HepG2 (cell line): ENCODE measurements around the gene RCC1. TPM values are rescaled to one million over a fixed set of nuclear protein-coding genes. Genes with fewer than 3 reads are reported as not detected.

Source experiments
- ARNT2 ChIP-seq: sonication (generic); formaldehyde crosslinking; IDR thresholded peaks from 2 replicates; pipeline ENCODE4 v1.8.0; 2022; ENCODE audit warnings: mild to moderate bottlenecking, low read depth, missing genetic modification reagents, moderate library complexity
- BRD4 ChIP-seq: sonication (generic); formaldehyde crosslinking; IDR thresholded peaks from 2 replicates; pipeline ENCODE4 v1.4.0; 2020; ENCODE audit warnings: missing genetic modification reagents
- CCDC6 ChIP-seq: sonication (generic); formaldehyde crosslinking; IDR thresholded peaks from 2 replicates; pipeline ENCODE4 v1.8.1; 2022; ENCODE audit warnings: mild to moderate bottlenecking, missing genetic modification reagents, moderate library complexity
- HNRNPL ChIP-seq: fragments of 200-400 bp; formaldehyde crosslinking; IDR thresholded peaks from 2 replicates; pipeline ENCODE4 v1.6.1; 2017; ENCODE audit warnings: mild to moderate bottlenecking, low read depth, low read length
- HNRNPLL ChIP-seq: fragments of 200-400 bp; formaldehyde crosslinking; IDR thresholded peaks from 2 replicates; pipeline ENCODE4 v1.6.1; 2017; ENCODE audit warnings: mild to moderate bottlenecking, low read depth, low read length; ENCODE audit not compliant: poor library complexity, severe bottlenecking
- ISX ChIP-seq: sonication (generic); formaldehyde crosslinking; conservative IDR thresholded peaks from 2 replicates; pipeline ENCODE4 v1.5.0; 2020; ENCODE audit warnings: missing genetic modification reagents
- KDM2A ChIP-seq: sonication (generic); formaldehyde crosslinking; IDR thresholded peaks from 2 replicates; pipeline ENCODE4 v1.4.0; 2020; ENCODE audit warnings: low read depth, missing genetic modification reagents, borderline replicate concordance
- KLF11 ChIP-seq: IDR thresholded peaks from 2 replicates; pipeline ENCODE4 v1.6.1; 2016; ENCODE audit warnings: missing compliant biosample characterization
- MAFF ChIP-seq: IDR thresholded peaks from 2 replicates; pipeline ENCODE4 v1.6.1; 2011; ENCODE audit warnings: low read depth, low read length, improper control_type of control experiment
- MED1 ChIP-seq: sonication (generic); formaldehyde crosslinking; IDR thresholded peaks from 2 replicates; pipeline ENCODE4 v1.4.0; 2020; ENCODE audit warnings: missing genetic modification reagents
- MLLT10 ChIP-seq: sonication (generic); formaldehyde crosslinking; IDR thresholded peaks from 2 replicates; pipeline ENCODE4 v1.4.0; 2020; ENCODE audit warnings: missing genetic modification reagents
- NR1H2 ChIP-seq: sonication (generic); formaldehyde crosslinking; IDR thresholded peaks from 2 replicates; pipeline ENCODE4 v1.8.1; 2022; ENCODE audit warnings: low read depth, missing genetic modification reagents, borderline replicate concordance
- PITX1 ChIP-seq: sonication (generic); formaldehyde crosslinking; IDR thresholded peaks from 2 replicates; pipeline ENCODE4 v1.5.1; 2020; ENCODE audit warnings: mild to moderate bottlenecking, missing genetic modification reagents
- SAFB2 ChIP-seq: sonication (generic); formaldehyde crosslinking; IDR thresholded peaks from 2 replicates; pipeline ENCODE4 v1.5.1; 2020; ENCODE audit warnings: missing genetic modification reagents, low read depth, mild to moderate bottlenecking, borderline replicate concordance
- STAT5B ChIP-seq: sonication (generic); formaldehyde crosslinking; IDR thresholded peaks from 2 replicates; pipeline ENCODE4 v1.4.0; 2020; ENCODE audit warnings: missing genetic modification reagents
- ZNF337 ChIP-seq: sonication (generic); formaldehyde crosslinking; IDR thresholded peaks from 2 replicates; pipeline ENCODE4 v1.5.1; 2020; ENCODE audit warnings: missing genetic modification reagents, low read depth, mild to moderate bottlenecking, borderline replicate concordance
- polyA plus RNA-seq, 8 experiments: library from polyadenylated mRNA; depleted of rRNA in 3 of 8; stranded (reverse) in 7 of 8; unstranded in 1 of 8; fragments of >200 nt; fragmentation: Illumina TruSeq in 4 of 8; extraction: Trizol in 4 of 8; gene quantifications; 2 replicates each; pipeline versions ENCODE4 v1.2.1 to v1.2.3, GENCODE V29; 2011 to 2016; ENCODE audit warnings: low read depth in 4 of 8, missing spikeins in 1 of 8, mixed read lengths in 1 of 8; ENCODE audit not compliant: insufficient read depth in 1 of 8
- total RNA-seq, 5 experiments: library from RNA; depleted of rRNA; stranded (reverse); fragments of >200 nt; fragmentation: Illumina TruSeq; extraction: Trizol; gene quantifications; 2 replicates each; pipeline ENCODE4 v1.2.3, GENCODE V29; 2016; ENCODE audit warnings: low read depth in 1 of 5
- TF ChIP-seq, protein P1 (sequence below): sonication (generic); formaldehyde crosslinking; IDR thresholded peaks from 2 replicates; pipeline ENCODE4 v1.9.0; 2021; ENCODE audit warnings: missing genetic modification reagents, borderline replicate concordance
- TF ChIP-seq, protein P2 (sequence below): sonication (generic); formaldehyde crosslinking; IDR thresholded peaks from 2 replicates; pipeline ENCODE4 v1.5.1; 2020; ENCODE audit warnings: missing genetic modification reagents, mild to moderate bottlenecking, borderline replicate concordance
- TF ChIP-seq, protein P3 (sequence below): sonication (generic); formaldehyde crosslinking; IDR thresholded peaks from 2 replicates; pipeline ENCODE4 v1.4.0; 2020; ENCODE audit warnings: missing genetic modification reagents
- TF ChIP-seq, protein P4 (sequence below): sonication (generic); formaldehyde crosslinking; IDR thresholded peaks from 2 replicates; pipeline ENCODE4 v1.4.0; 2020; ENCODE audit warnings: missing genetic modification reagents, borderline replicate concordance

The RCC1 gene
- total and polyA plus RNA-seq, 2 of the 13 experiments (the other 11 are each of a cell fraction or from before 2014, with no cell fraction given): 47.2 to 80.8 TPM

DNA sequence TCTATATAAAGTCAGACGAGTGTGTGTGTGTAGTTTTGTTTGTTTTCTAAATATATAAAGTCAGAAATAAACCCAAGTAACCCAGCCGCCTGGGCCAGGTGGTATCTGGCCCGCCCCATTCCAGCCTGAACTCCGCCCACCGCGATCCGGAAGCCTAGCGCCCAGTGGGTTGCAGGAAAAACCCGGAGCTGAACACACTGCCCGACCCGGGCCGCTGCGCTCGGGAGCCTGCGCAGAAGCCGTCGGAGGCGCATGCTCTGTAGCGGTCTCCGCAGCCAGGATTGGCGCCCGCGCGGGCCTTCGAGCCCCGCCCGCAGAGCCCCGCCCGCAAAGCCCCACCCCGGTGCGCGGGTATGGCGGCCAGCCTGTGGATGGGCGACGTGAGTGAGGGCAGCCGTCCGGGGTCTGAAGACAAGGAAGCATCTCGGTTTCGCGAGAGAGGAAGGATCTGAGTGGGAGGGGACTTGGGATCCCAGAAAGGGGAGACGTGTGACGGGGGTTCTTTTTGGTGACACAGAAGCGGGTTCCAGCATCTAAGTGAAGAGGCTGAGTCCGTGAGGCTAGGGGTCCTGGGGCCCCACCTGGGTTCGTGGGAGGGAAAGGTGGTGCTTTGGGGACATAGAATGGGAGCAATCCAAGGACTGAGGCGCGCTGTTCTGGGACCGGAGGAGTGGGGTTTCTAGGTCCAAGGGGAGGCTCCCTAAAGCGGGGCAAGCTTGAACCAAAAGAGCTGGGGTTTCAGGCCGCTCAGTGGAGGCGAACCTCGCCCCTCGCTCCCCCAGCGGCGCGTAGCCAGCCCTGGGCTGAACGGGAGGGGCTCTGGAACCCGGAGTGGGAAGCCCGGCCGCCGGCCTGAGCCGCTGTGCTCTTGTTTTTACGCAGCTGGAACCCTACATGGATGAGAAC, 47.2 kb downstream of the RCC1 start, which contains the start of gene TRNAU1AP (continued):
- TF ChIP-seq ZNF337 (CRISPR knock-in tag): peak; percentile 93
- TF ChIP-seq MLLT10: no peak
- peak; percentile 75 for TF ChIP-seq ARNT2 (CRISPR knock-in tag)
- TF ChIP-seq HNRNPL: no peak
- TF ChIP-seq, protein P1, sequence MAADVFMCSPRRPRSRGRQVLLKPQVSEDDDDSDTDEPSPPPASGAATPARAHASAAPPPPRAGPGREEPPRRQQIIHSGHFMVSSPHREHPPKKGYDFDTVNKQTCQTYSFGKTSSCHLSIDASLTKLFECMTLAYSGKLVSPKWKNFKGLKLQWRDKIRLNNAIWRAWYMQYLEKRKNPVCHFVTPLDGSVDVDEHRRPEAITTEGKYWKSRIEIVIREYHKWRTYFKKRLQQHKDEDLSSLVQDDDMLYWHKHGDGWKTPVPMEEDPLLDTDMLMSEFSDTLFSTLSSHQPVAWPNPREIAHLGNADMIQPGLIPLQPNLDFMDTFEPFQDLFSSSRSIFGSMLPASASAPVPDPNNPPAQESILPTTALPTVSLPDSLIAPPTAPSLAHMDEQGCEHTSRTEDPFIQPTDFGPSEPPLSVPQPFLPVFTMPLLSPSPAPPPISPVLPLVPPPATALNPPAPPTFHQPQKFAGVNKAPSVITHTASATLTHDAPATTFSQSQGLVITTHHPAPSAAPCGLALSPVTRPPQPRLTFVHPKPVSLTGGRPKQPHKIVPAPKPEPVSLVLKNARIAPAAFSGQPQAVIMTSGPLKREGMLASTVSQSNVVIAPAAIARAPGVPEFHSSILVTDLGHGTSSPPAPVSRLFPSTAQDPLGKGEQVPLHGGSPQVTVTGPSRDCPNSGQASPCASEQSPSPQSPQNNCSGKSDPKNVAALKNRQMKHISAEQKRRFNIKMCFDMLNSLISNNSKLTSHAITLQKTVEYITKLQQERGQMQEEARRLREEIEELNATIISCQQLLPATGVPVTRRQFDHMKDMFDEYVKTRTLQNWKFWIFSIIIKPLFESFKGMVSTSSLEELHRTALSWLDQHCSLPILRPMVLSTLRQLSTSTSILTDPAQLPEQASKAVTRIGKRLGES (CRISPR knock-in tag): no peak
- TF ChIP-seq, protein P2, sequence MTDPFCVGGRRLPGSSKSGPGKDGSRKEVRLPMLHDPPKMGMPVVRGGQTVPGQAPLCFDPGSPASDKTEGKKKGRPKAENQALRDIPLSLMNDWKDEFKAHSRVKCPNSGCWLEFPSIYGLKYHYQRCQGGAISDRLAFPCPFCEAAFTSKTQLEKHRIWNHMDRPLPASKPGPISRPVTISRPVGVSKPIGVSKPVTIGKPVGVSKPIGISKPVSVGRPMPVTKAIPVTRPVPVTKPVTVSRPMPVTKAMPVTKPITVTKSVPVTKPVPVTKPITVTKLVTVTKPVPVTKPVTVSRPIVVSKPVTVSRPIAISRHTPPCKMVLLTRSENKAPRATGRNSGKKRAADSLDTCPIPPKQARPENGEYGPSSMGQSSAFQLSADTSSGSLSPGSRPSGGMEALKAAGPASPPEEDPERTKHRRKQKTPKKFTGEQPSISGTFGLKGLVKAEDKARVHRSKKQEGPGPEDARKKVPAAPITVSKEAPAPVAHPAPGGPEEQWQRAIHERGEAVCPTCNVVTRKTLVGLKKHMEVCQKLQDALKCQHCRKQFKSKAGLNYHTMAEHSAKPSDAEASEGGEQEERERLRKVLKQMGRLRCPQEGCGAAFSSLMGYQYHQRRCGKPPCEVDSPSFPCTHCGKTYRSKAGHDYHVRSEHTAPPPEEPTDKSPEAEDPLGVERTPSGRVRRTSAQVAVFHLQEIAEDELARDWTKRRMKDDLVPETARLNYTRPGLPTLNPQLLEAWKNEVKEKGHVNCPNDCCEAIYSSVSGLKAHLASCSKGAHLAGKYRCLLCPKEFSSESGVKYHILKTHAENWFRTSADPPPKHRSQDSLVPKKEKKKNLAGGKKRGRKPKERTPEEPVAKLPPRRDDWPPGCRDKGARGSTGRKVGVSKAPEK: no peak
- TF ChIP-seq MAFF: no peak
- no peak for TF ChIP-seq PITX1
- TF ChIP-seq MED1 (CRISPR knock-in tag): peak; percentile 87
- TF ChIP-seq CCDC6 (CRISPR knock-in tag): peak; percentile 80
- no peak for TF ChIP-seq BRD4
- TF ChIP-seq SAFB2: no peak
- TF ChIP-seq NR1H2 (CRISPR knock-in tag): no peak
- peak; percentile 67 for TF ChIP-seq KDM2A (CRISPR knock-in tag)
- TF ChIP-seq KLF11 (CRISPR knock-in tag): no peak
- TF ChIP-seq ISX (CRISPR knock-in tag): no peak
- TF ChIP-seq, protein P3, sequence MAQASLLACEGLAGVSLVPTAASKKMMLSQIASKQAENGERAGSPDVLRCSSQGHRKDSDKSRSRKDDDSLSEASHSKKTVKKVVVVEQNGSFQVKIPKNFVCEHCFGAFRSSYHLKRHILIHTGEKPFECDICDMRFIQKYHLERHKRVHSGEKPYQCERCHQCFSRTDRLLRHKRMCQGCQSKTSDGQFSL (CRISPR knock-in tag): no peak
- TF ChIP-seq, protein P4, sequence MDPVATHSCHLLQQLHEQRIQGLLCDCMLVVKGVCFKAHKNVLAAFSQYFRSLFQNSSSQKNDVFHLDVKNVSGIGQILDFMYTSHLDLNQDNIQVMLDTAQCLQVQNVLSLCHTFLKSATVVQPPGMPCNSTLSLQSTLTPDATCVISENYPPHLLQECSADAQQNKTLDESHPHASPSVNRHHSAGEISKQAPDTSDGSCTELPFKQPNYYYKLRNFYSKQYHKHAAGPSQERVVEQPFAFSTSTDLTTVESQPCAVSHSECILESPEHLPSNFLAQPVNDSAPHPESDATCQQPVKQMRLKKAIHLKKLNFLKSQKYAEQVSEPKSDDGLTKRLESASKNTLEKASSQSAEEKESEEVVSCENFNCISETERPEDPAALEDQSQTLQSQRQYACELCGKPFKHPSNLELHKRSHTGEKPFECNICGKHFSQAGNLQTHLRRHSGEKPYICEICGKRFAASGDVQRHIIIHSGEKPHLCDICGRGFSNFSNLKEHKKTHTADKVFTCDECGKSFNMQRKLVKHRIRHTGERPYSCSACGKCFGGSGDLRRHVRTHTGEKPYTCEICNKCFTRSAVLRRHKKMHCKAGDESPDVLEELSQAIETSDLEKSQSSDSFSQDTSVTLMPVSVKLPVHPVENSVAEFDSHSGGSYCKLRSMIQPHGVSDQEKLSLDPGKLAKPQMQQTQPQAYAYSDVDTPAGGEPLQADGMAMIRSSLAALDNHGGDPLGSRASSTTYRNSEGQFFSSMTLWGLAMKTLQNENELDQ (CRISPR knock-in tag): no peak
- TF ChIP-seq HNRNPLL: peak; percentile 93
- TF ChIP-seq STAT5B (CRISPR knock-in tag): no peak
